ENCODE measurements around the gene NPAS1. TPM values are rescaled to one million over a fixed set of nuclear protein-coding genes. Genes with fewer than 3 reads are reported as not detected.

NPAS1 gene
- total and polyA plus RNA-seq, 2 of the 8 experiments (the other 6 are each of a cell fraction or from before 2014, with no cell fraction given) = 9.9 to 13.9 TPM

- Histone ChIP-seq H4K5ac (ENCODE audit: insufficient read length, low read depth, low read length) (no peak overlapping the region), H3K36me3 (ENCODE audit: control insufficient read depth in 2 of 4, insufficient read depth in 4 of 4, low read length in 3 of 4) (peaks cover 29 to 81% (median 64%) of the 10 kb centered on the region in 4 experiments), H2BK5ac (ENCODE audit: low read depth, low read length) (no peak overlapping the region), H2BK12ac (ENCODE audit: low read depth, low read length) (no peak overlapping the region), H3K14ac (ENCODE audit: insufficient read length) (no peak overlapping the region), H3K4me2 (ENCODE audit: insufficient read depth in 1 of 2, low read depth in 2 of 2, low read length in 2 of 2) (no peak overlapping the region), H4K20me1 (replicated peaks in 1 of 2; ENCODE audit: control insufficient read depth in 1 of 2, insufficient read depth in 2 of 2, low read length in 2 of 2) (peaks cover 10 to 12% of the 10 kb centered on the region in 2 experiments), H3K4me1 (replicated peaks in 1 of 4; ENCODE audit: control insufficient read depth in 3 of 4, insufficient read depth in 4 of 4, low read length in 3 of 4) (no peaks in the 10 kb centered on the region), H2BK120ac (replicated peaks; ENCODE audit: low read depth, low read length) (no peak overlapping the region), H3K27ac (ENCODE audit: low read depth, low read length) (no peak overlapping the region), H3K4me3 (ENCODE audit: extremely low read depth in 1 of 4, insufficient read depth in 2 of 4, low read depth in 3 of 4, low read length in 4 of 4) (no peak overlapping the region), H2BK20ac (ENCODE audit: low read length) (no peak overlapping the region), H4K91ac (replicated peaks; ENCODE audit: insufficient read length, low read length) (no peak overlapping the region), H3K23ac (ENCODE audit: insufficient read length) (no peak overlapping the region), H2BK15ac (ENCODE audit: low read length) (no peak overlapping the region), H3K56ac (replicated peaks; ENCODE audit: insufficient read length, low read depth, low read length) (no peak overlapping the region), H2AK5ac (ENCODE audit: low read depth, low read length) (no peak overlapping the region), H3K23me2 (ENCODE audit: low read depth, low read length) (no peaks in the 10 kb centered on the region), H3K4ac (replicated peaks; ENCODE audit: insufficient read length, low read depth, low read length) (no peak overlapping the region), H3K9ac (replicated peaks in 1 of 4; ENCODE audit: extremely low read depth in 1 of 4, low read depth in 3 of 4, low read length in 3 of 4) (no peak overlapping the region), H3K27me3 (replicated peaks in 1 of 4; ENCODE audit: control insufficient read depth in 3 of 4, extremely low read depth in 1 of 4, insufficient read depth in 3 of 4, low read length in 3 of 4) (no peaks in the 10 kb centered on the region; a peak in 1 of 7 replicates), H2AFZ (ENCODE audit: low read length) (no peak overlapping the region), H4K8ac (ENCODE audit: extremely low read depth, insufficient read depth, low read length) (no peak overlapping the region), H3K79me2 (ENCODE audit: control insufficient read depth in 1 of 2, insufficient read depth in 2 of 2, low read length in 2 of 2) (no peaks in the 10 kb centered on the region), H3K79me1 (ENCODE audit: low read depth, low read length) (no peaks in the 10 kb centered on the region), H3K18ac (ENCODE audit: extremely low read depth, low read length) (no peak overlapping the region), H3K9me3 (ENCODE audit: insufficient read depth in 2 of 2, low read depth in 1 of 2, low read length in 1 of 2) (no peaks in the 10 kb centered on the region)
- ChIA-PET CTCF (ENCODE audit: partially characterized antibody) (interaction anchor here (0.6 to 1.3 kb wide), 4 partner anchors 33 to 264 kb away, joined by 3 read pairs; partner anchors contain the start of gene DHX34), POLR2A (ENCODE audit: partially characterized antibody) (interaction anchor here (0.7 to 6.1 kb wide), 6 partner anchors 11 to 27 kb away, joined by 3 to 27 read pairs (median 4); no protein-coding TSS in a partner anchor)
- WGBS, 2 experiments (ENCODE audit: extremely low coverage in 1 of 2, insufficient coverage in 1 of 2, insufficient read length in 1 of 2, insufficient replicate concordance in 2 of 2, low coverage in 1 of 2, low lambda C conversion rate in 2 of 2, missing lambda C conversion rate in 1 of 2) = 89% methylated on average over 17 of the region's 24 CpGs; no CpG with 5 or more reads in 1 of the 2 experiments
- DNase-seq (ENCODE audit: low read depth in 1 of 2, low spot score in 2 of 2) (no peak), FAIRE-seq (no peak)
- no peak for TF ChIP-seq TEAD4 (IDR thresholded peaks at IDR 0.05; ENCODE audit: low read depth, low read length)
- no peak for TF ChIP-seq BCL11A (IDR thresholded peaks at IDR 0.05; ENCODE audit: low read depth in 2 of 2, low read length in 2 of 2)
- no peak for TF ChIP-seq SUZ12 (IDR thresholded peaks at IDR 0.05; ENCODE audit: low read length)
- TF ChIP-seq SP4 (IDR thresholded peaks at IDR 0.05; ENCODE audit: low read length) = no peak
- TF ChIP-seq RNF2 (IDR thresholded peaks at IDR 0.05; ENCODE audit: borderline replicate concordance, low read depth, low read length, missing control alignments, poor library complexity, severe bottlenecking) = no peak
- no peak for TF ChIP-seq BRCA1 (IDR thresholded peaks at IDR 0.05; ENCODE audit: low read depth, low read length)
Measured at GRCh38 chr19:47084879-47085439, 65.3 kb downstream of the NPAS1 start.
